NCI-H146 (cell line): ENCODE data around the gene CASKIN1.
"Not testable (repeated sequence)": the region's sequence is repeated elsewhere in the genome, so short reads cannot be mapped to it uniquely, and the experiment has no call there.

Source experiments
- DNase-seq: peaks from one replicate; lab custom pipeline; 2025; lab: John Stamatoyannopoulos, UW

CASKIN1 gene

GRCh38 chr16:2210386-2211365 is 14.3 kb upstream of the CASKIN1 start, which contains the start of gene BRICD5:
TSS of gene BRICD5 (minus strand) at chr16:2210863. CDS start at chr16:2210833, 30 bp downstream.
- DNase-seq: no peak

- no peak for DNase-seq
Measured at GRCh38 chr16:2210009-2210332, 13.6 kb upstream of the CASKIN1 start.

GRCh38 chr16:2209258-2210008 is 13.0 kb upstream of the CASKIN1 start:
- DNase-seq: no peak

GRCh38 chr16:2208772-2209171 is 12.4 kb upstream of the CASKIN1 start:
- no peak for DNase-seq

GRCh38 chr16:2208308-2208707 is 11.9 kb upstream of the CASKIN1 start:
- DNase-seq: no peak

- no peak for DNase-seq
Measured at GRCh38 chr16:2207872-2208271, 11.5 kb upstream of the CASKIN1 start.

GRCh38 chr16:2206780-2207433 is 10.5 kb upstream of the CASKIN1 start:
- no peak for DNase-seq

- no peak for DNase-seq
Measured at GRCh38 chr16:2206420-2206779, 10.0 kb upstream of the CASKIN1 start.

- DNase-seq: no peak
Measured at GRCh38 chr16:2205967-2206313, 9.5 kb upstream of the CASKIN1 start.

- DNase-seq: peak; percentile 84
Measured at GRCh38 chr16:2205104-2205966, 8.9 kb upstream of the CASKIN1 start, which contains the start of gene MLST8. TSS of gene MLST8 (plus strand) at chr16:2205454. CDS start at chr16:2206086, 632 bp downstream.

GRCh38 chr16:2204416-2205103 is 8.2 kb upstream of the CASKIN1 start:
- no peak for DNase-seq

- DNase-seq: not testable (repeated sequence)
Measured at GRCh38 chr16:2203119-2203688, 6.8 kb upstream of the CASKIN1 start.

GRCh38 chr16:2200313-2200712 is 3.9 kb upstream of the CASKIN1 start:
- DNase-seq: no peak

- DNase-seq: no peak
Measured at GRCh38 chr16:2199621-2200139, 3.3 kb upstream of the CASKIN1 start.

- DNase-seq: no peak
Measured at GRCh38 chr16:2199095-2199494, 2.7 kb upstream of the CASKIN1 start.

- no peak for DNase-seq
Measured at GRCh38 chr16:2198283-2198682, 1.9 kb upstream of the CASKIN1 start.

GRCh38 chr16:2197765-2198164 is 1.4 kb upstream of the CASKIN1 start:
- no peak for DNase-seq

GRCh38 chr16:2196981-2197511 is 641 bp upstream of the CASKIN1 start:
- no peak for DNase-seq

- DNase-seq: peak; percentile 61
Measured at GRCh38 chr16:2195322-2196161, 863 bp downstream of the CASKIN1 start.
